Fibroblast of lung (primary cell): ENCODE results near the gene DOCK8.

Experiments used
- EZH2 ChIP-seq: IDR thresholded peaks from 2 replicates; pipeline ENCODE4 v1.5.1; 2012; ENCODE audit warnings: low read length, control low read depth, mild to moderate bottlenecking; ENCODE audit errors: missing control alignments
- TF ChIP-seq, protein P1 (sequence below), 2 donors: IDR thresholded peaks in 1 of 2; conservative IDR thresholded peaks in 1 of 2; 1 replicate in 1 of 2; 2 replicates in 1 of 2; pipeline ENCODE4 v1.5.1; 2011 to 2012; ENCODE audit warnings: low read length in 2 of 2, control low read depth in 1 of 2, inconsistent platforms in 1 of 2, low read depth in 1 of 2, mild to moderate bottlenecking in 1 of 2

DNA sequence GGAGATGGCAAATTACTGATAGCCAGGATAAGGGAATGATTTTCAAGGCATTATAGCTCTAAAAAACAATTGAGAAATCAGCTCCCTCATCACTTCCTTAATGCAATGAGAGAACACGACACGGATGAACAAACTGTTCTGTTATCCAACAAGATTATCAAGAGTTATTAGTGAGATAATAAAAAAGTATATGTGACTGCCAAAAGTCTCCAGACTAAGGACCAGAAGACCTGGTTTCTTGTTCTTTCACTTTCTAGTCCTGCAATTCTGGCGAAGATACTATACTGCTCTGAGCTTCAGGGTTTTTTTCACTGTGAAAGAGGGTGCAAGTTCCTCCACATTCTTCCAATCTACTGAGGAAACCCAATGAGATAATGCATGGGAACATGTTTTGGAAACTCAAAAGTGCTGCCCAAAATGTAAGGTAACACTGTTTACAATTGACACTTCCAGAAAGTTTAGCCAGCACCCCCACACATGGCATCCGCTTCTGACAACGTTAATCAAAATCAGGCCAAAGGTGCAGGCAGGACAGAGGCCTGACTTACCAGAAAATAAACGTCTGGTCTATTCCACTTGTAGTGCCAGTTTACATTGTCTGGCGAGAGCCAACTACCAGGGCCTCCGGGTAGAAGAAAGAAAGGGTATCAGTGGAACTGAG lies 254.2 kb downstream of the DOCK8 start:
- TF ChIP-seq, protein P1, sequence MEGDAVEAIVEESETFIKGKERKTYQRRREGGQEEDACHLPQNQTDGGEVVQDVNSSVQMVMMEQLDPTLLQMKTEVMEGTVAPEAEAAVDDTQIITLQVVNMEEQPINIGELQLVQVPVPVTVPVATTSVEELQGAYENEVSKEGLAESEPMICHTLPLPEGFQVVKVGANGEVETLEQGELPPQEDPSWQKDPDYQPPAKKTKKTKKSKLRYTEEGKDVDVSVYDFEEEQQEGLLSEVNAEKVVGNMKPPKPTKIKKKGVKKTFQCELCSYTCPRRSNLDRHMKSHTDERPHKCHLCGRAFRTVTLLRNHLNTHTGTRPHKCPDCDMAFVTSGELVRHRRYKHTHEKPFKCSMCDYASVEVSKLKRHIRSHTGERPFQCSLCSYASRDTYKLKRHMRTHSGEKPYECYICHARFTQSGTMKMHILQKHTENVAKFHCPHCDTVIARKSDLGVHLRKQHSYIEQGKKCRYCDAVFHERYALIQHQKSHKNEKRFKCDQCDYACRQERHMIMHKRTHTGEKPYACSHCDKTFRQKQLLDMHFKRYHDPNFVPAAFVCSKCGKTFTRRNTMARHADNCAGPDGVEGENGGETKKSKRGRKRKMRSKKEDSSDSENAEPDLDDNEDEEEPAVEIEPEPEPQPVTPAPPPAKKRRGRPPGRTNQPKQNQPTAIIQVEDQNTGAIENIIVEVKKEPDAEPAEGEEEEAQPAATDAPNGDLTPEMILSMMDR (conservative IDR thresholded peaks at IDR 0.05 in 1 of 2, IDR thresholded peaks at IDR 0.05 in 1 of 2; ENCODE audit: low read depth in 1 of 2, low read length in 2 of 2), result no peak
- TF ChIP-seq EZH2, result no peak
